Glutamatergic neuron (in vitro differentiated cells): ENCODE data around the gene BRSK2. TPM values are rescaled to one million over a fixed set of nuclear protein-coding genes. Genes with fewer than 3 reads are reported as not detected.
"Not testable (repeated sequence)": the region's sequence is repeated elsewhere in the genome, so short reads cannot be mapped to it uniquely, and the experiment has no call there.

Experiments used
- DNase-seq: peaks from one replicate; pipeline ENCODE4 v3.0.0; 2022
- H3K27ac Mint-ChIP-seq: one replicate; pipeline ENCODE4 v1.8.0; 2020; ENCODE audit warnings: mild to moderate bottlenecking, mixed read lengths, inconsistent platforms; ENCODE audit not compliant: unreplicated experiment
- H3K27me3 Mint-ChIP-seq: one replicate; pipeline ENCODE4 v1.8.0; 2020; ENCODE audit warnings: mild to moderate bottlenecking, moderate library complexity, mixed read lengths, inconsistent platforms; ENCODE audit not compliant: unreplicated experiment
- H3K36me3 Mint-ChIP-seq: one replicate; pipeline ENCODE4 v1.8.0; 2020; ENCODE audit warnings: mild to moderate bottlenecking, mixed read lengths, inconsistent platforms; ENCODE audit not compliant: unreplicated experiment
- H3K4me1 Mint-ChIP-seq: one replicate; pipeline ENCODE4 v1.8.0; 2020; ENCODE audit warnings: mild to moderate bottlenecking, low read depth, mixed read lengths, inconsistent platforms; ENCODE audit not compliant: unreplicated experiment
- H3K4me3 Mint-ChIP-seq: one replicate; pipeline ENCODE4 v1.8.0; 2020; ENCODE audit warnings: mild to moderate bottlenecking, mixed read lengths, inconsistent platforms; ENCODE audit not compliant: unreplicated experiment
- H3K9me3 Mint-ChIP-seq: one replicate; pipeline ENCODE4 v1.8.0; 2020; ENCODE audit warnings: mild to moderate bottlenecking, moderate library complexity, mixed read lengths, inconsistent platforms; ENCODE audit not compliant: unreplicated experiment
- total RNA-seq: library from RNA; stranded (reverse); fragmentation: NEBNext Ultra II Directional; extraction: Animal tissue kit (Norgen Biotek cat#: 25700); gene quantifications from one replicate; pipeline ENCODE4 v1.2.1, GENCODE V29; 2021; ENCODE audit not compliant: unreplicated experiment
- TF ChIP-seq, protein P1 (sequence below): fragments of 200-600 bp; sonication (generic); IDR thresholded peaks from one replicate; pipeline ENCODE4 v1.5.0; 2021; ENCODE audit not compliant: partially characterized antibody, unreplicated experiment

The BRSK2 gene
- total RNA-seq, 1 donor from 2014 or later, result 207 TPM

DNA sequence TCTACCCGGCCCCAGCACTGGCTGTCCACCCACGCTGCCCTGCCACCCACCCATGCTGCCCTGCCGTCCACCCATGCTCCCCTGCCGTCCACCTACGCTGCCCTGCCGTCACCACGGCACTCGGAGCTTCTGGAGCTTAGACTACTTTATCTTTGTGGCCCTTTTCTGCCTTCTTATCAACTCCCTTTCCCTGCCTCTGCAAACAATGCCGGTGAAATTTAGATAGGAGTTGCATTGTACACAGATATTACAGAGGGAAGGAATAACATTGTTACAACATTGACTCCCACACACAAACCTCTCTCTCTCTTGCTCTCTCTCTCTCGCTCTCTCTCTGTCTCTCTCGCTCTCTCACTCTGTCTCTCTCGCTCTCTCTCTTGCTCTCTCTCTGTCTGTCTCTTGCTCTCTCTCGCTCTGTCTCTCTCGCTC is 33.7 kb upstream of the BRSK2 start:
- Mint-ChIP-seq H3K9me3 (peaks cover 6% of the 10 kb centered on the region), H3K27me3 (peaks cover 18% of the 10 kb centered on the region), H3K4me1 (peaks cover 2% of the 10 kb centered on the region), H3K4me3 (no peak overlapping the region), H3K27ac (no peak overlapping the region), H3K36me3 (no peaks in the 10 kb centered on the region)
- TF ChIP-seq, protein P1, sequence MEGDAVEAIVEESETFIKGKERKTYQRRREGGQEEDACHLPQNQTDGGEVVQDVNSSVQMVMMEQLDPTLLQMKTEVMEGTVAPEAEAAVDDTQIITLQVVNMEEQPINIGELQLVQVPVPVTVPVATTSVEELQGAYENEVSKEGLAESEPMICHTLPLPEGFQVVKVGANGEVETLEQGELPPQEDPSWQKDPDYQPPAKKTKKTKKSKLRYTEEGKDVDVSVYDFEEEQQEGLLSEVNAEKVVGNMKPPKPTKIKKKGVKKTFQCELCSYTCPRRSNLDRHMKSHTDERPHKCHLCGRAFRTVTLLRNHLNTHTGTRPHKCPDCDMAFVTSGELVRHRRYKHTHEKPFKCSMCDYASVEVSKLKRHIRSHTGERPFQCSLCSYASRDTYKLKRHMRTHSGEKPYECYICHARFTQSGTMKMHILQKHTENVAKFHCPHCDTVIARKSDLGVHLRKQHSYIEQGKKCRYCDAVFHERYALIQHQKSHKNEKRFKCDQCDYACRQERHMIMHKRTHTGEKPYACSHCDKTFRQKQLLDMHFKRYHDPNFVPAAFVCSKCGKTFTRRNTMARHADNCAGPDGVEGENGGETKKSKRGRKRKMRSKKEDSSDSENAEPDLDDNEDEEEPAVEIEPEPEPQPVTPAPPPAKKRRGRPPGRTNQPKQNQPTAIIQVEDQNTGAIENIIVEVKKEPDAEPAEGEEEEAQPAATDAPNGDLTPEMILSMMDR, result no peak
- DNase-seq, result no peak

DNA sequence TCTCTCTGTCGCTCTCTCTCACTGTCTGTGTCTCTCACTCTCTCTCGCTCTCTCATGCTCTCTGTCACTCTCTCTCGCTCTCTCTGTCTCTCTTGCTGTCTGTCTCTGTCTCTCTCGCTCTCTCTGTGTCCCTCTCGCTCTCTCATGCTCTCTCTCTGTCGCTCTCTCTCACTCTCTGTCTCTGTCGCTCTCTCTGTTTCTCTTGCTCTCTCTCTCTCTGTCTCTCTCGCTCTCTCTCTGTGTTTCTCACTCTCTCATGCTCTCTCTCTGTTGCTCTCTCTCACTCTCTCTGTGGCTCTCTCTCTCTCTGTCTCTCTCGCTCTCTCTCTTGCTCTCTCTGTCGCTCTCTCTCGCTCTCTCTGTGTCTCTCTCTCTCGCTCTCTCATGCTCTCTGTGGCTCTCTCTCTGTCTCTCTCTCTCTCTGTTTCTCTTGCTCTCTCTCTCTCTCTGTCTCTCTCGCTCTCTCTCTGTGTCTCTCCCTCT is 33.2 kb upstream of the BRSK2 start:
- DNase-seq, result no peak
- Mint-ChIP-seq H3K4me1 (peaks cover under 1% of the 10 kb centered on the region), H3K4me3 (no peak overlapping the region), H3K9me3 (peaks cover 6% of the 10 kb centered on the region), H3K27ac (no peak overlapping the region), H3K27me3 (peaks cover 17% of the 10 kb centered on the region), H3K36me3 (no peaks in the 10 kb centered on the region)
- TF ChIP-seq, protein P1, result no peak

DNA sequence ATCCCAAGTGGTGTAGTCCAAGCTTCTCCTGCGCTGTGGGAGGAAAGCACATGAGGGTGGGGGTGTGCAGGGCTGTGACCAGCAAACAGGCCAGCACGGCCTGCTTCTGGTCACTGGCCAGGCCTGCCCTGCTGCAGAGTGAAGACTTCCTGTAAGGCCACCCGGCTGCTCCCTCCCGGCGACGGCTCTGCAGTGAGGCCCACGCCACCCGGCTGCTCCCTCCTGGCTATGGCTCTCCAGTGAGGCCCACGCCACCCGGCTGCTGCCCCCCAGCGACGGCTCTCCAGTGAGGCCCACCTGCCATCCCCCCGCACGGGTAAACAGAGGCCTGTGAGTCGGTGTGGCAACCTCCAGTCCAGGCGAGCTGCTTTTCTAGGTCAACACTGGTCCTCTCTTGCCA is 31.4 kb upstream of the BRSK2 start:
- Mint-ChIP-seq H3K4me3 (no peak overlapping the region), H3K9me3 (peaks cover 5% of the 10 kb centered on the region), H3K4me1 (no peaks in the 10 kb centered on the region), H3K27ac (no peak overlapping the region), H3K27me3 (peaks cover 14% of the 10 kb centered on the region), H3K36me3 (no peaks in the 10 kb centered on the region)
- TF ChIP-seq, protein P1, result no peak
- DNase-seq, result no peak

DNA sequence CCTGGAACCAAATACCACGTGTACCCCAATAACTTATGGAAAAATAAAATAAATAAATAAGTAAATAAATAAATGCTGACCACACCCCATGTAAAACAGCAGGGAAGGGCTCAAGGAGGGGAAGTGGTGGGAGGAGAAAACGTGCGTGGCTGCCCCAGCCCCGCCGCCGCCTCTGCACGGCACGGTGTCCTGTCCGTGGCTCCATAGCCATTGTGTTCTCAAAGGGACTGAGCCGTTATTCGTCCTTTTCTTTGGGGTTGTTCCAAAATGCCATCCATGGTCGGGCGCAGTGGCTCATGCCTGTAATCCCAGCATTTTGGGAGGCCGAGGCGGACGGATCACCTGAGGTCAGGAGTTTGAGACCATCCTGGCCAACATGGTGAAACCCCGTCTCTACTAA is 30.8 kb upstream of the BRSK2 start:
- not testable (repeated sequence) for DNase-seq, H3K4me3 Mint-ChIP-seq, H3K27ac Mint-ChIP-seq, H3K4me1 Mint-ChIP-seq, H3K36me3 Mint-ChIP-seq, H3K9me3 Mint-ChIP-seq
- peaks cover 13% of the 10 kb centered on the region for H3K27me3 Mint-ChIP-seq

DNA sequence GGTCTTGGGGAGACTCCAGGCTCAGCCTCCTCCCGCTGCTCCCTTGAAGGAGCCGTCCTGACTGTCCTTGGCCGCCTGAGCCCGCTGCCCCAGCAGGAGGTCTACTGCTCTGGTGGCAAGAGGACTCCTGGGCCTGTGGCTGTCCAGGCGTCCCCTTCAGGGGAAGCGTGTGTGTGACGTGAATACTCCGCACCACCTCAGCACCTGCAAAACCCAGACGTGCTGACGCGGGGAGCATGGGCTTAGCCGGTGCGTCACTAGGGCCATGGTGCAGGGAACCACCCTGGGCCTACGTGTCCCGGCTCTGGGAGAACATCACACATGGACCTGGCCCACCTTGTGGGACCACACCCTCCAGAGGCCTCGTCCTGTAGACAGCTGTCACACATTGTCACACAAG is 30.2 kb upstream of the BRSK2 start:
- TF ChIP-seq, protein P1, result no peak
- H3K4me3 Mint-ChIP-seq, result no peak overlapping the region
- H3K9me3 Mint-ChIP-seq, result peaks cover 11% of the 10 kb centered on the region
- H3K27me3 Mint-ChIP-seq, result peaks cover 13% of the 10 kb centered on the region
- no peaks in the 10 kb centered on the region for H3K4me1 Mint-ChIP-seq
- no peak overlapping the region for H3K27ac Mint-ChIP-seq
- no peak for DNase-seq
- peaks cover 8% of the 10 kb centered on the region for H3K36me3 Mint-ChIP-seq
